Progenitor cell of endocrine pancreas (in vitro differentiated cells): ENCODE measurements around the gene ADAM10. TPM values are rescaled to one million over a fixed set of nuclear protein-coding genes. Genes with fewer than 3 reads are reported as not detected.

Experiments used
- DNase-seq: peaks from one replicate; pipeline ENCODE4 v3.0.0; 2021; ENCODE audit warnings: low spot score; ENCODE audit not compliant: unreplicated experiment
- H3K27ac Mint-ChIP-seq: 2 replicates; pipeline ENCODE4 v1.8.0; 2021; ENCODE audit warnings: mild to moderate bottlenecking, moderate library complexity, mixed read lengths
- H3K27me3 Mint-ChIP-seq: 2 replicates; pipeline ENCODE4 v1.8.0; 2021; ENCODE audit warnings: mixed read lengths
- H3K36me3 Mint-ChIP-seq: 2 replicates; pipeline ENCODE4 v1.8.0; 2022; ENCODE audit warnings: mixed read lengths; ENCODE audit not compliant: insufficient read depth
- H3K4me1 Mint-ChIP-seq: 2 replicates; pipeline ENCODE4 v1.8.0; 2021; ENCODE audit warnings: low read depth, mixed read lengths
- H3K4me3 Mint-ChIP-seq: 2 replicates; pipeline ENCODE4 v1.8.0; 2021; ENCODE audit warnings: low read depth, mild to moderate bottlenecking, moderate library complexity, mixed read lengths
- H3K9me3 Mint-ChIP-seq: 2 replicates; pipeline ENCODE4 v1.8.0; 2021; ENCODE audit warnings: low read depth, mixed read lengths
- total RNA-seq: library from RNA; stranded (reverse); gene quantifications from 2 replicates; pipeline ENCODE4 v1.2.1, GENCODE V29; 2021
- TF ChIP-seq, protein P1 (sequence below): fragments of 200-600 bp; sonication (generic); IDR thresholded peaks from one replicate; pipeline ENCODE4 v1.5.0; 2021; ENCODE audit warnings: antibody characterized with exemption, mild to moderate bottlenecking; ENCODE audit not compliant: unreplicated experiment

Gene ADAM10
- total RNA-seq, 1 donor from 2014 or later = 237 TPM

DNA sequence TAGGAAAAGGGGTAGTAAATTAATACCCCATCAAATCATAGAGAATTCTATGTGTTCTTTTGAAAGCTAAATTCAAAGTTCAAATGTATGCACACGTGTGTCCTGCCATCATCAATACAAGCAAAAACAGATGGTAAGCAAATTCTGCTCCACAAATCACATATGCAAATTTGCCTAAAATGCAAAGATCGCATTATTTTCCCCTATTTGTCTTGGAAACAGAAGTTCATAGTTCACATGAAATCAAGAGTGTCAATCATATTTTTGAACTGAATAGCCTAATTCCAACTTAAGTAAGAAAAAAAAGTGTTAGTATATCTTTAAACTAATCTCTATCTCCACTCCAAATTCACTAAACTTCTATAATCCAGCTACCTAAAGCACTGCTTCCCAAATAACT lies 8.5 kb downstream of the ADAM10 start:
- H3K9me3 Mint-ChIP-seq = no peaks in the 10 kb centered on the region
- TF ChIP-seq, protein P1, sequence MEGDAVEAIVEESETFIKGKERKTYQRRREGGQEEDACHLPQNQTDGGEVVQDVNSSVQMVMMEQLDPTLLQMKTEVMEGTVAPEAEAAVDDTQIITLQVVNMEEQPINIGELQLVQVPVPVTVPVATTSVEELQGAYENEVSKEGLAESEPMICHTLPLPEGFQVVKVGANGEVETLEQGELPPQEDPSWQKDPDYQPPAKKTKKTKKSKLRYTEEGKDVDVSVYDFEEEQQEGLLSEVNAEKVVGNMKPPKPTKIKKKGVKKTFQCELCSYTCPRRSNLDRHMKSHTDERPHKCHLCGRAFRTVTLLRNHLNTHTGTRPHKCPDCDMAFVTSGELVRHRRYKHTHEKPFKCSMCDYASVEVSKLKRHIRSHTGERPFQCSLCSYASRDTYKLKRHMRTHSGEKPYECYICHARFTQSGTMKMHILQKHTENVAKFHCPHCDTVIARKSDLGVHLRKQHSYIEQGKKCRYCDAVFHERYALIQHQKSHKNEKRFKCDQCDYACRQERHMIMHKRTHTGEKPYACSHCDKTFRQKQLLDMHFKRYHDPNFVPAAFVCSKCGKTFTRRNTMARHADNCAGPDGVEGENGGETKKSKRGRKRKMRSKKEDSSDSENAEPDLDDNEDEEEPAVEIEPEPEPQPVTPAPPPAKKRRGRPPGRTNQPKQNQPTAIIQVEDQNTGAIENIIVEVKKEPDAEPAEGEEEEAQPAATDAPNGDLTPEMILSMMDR = no peak
- H3K27ac Mint-ChIP-seq = no peak overlapping the region
- DNase-seq = no peak
- no peak overlapping the region for H3K4me3 Mint-ChIP-seq
- no peaks in the 10 kb centered on the region for H3K27me3 Mint-ChIP-seq
- peaks cover 35% of the 10 kb centered on the region for H3K4me1 Mint-ChIP-seq
- H3K36me3 Mint-ChIP-seq = no peaks in the 10 kb centered on the region

DNA sequence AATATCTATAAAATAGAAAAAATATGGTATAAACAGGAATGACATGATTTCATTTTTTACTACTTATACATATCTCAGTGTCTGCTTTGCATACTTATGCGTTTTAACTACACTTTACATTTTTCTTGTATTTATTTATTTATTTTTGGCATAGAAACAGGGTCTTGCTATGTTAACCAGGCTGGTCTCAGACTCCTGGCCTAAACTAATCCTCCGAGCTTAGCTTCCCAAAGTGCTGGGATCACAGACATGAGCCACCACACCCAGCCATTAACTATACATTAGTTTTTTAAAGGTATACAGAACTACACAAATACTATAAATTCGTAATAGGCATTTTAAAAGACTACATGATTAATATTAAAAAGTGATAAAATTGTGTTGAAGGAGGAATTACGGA lies 9.1 kb downstream of the ADAM10 start:
- Mint-ChIP-seq H3K27ac (no peak overlapping the region), H3K4me1 (peaks cover 34% of the 10 kb centered on the region), H3K27me3 (no peaks in the 10 kb centered on the region), H3K9me3 (no peaks in the 10 kb centered on the region), H3K36me3 (no peaks in the 10 kb centered on the region), H3K4me3 (no peak overlapping the region)
- TF ChIP-seq, protein P1 = no peak
- no peak for DNase-seq

DNA sequence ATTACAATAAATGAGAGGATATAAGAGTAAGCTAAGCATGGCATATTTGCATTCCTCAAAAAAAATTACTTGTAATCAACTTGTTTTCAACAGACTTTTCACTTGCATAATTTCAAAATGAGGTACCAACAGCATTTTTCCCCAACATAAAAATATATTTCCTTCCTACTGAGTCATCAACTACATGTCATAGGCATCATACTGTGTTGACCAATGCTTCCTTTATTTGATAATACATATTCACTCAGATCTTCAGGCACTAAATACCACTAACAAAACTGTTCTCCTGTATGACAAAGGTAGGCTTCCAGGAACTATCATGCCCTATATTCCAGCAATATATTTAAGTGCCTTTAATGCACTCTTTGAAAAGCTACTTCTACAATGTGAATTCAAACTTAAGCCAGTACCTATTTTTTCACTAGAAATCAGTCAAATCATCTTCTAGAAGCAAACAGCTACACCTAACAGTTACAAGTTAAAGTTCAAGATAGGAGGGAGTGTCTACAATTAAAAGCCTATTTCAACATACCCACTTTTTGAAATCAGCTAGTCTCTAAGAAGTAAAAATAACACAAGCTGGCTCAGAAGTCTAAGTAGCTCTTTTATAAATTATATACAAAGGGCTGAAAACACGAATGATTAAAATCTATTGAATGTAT lies 11.3 kb downstream of the ADAM10 start:
- H3K9me3 Mint-ChIP-seq = no peaks in the 10 kb centered on the region
- H3K27ac Mint-ChIP-seq = no peak overlapping the region
- H3K36me3 Mint-ChIP-seq = no peaks in the 10 kb centered on the region
- no peak overlapping the region for H3K4me3 Mint-ChIP-seq
- TF ChIP-seq, protein P1 = no peak
- no peak for DNase-seq
- peaks cover 33% of the 10 kb centered on the region for H3K4me1 Mint-ChIP-seq
- no peaks in the 10 kb centered on the region for H3K27me3 Mint-ChIP-seq

DNA sequence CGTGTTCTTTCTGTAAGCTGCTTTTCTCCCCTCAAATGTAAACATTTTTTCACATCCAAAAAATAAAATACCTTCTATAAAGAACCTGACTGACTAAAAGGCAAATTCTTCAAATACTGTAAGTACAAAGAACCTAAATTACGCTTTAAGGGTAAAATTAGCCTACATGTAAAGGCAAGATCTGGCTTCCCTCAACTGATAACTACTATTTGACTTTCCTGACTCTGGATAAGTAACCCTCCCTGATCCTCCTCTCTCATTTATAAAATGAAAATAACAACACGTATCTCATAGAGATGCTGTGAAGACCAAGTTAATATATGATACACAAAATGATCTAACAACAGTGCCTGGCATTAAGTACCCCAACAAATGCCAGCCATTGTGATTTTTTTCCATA lies 12.2 kb downstream of the ADAM10 start:
- Mint-ChIP-seq H3K4me3 (no peak overlapping the region), H3K27me3 (no peaks in the 10 kb centered on the region), H3K4me1 (peaks cover 25% of the 10 kb centered on the region), H3K9me3 (no peaks in the 10 kb centered on the region), H3K27ac (no peak overlapping the region), H3K36me3 (peaks cover 5% of the 10 kb centered on the region)
- DNase-seq = no peak
- TF ChIP-seq, protein P1 = no peak

DNA sequence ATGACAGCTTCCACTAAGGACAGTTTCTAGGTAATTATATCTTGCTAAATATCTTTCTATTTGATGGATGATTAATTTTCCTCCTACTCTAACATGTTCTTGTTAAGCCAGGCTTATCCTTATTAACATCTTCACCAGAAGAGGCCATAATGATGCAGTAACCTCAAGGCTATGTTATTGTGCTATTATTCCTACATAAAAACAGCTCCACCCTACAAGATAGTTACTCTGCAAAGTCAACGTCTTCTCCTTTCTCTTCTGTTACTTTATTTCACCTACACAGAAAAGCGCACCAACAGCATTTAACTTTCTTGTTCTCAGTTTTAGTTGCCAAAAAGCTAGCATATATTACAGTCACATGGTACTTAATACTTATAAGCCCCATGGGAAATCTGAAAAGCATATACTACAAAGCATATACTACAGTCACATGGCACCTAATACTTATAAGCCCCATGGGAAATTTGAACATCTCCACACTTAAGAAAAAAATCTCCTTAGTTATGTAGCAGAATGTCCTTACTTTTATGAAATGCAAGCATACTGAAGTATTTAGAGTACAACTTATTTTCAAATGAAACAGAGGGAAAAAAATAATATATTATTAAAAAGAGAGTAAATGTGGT lies 13.4 kb downstream of the ADAM10 start:
- no peak overlapping the region for H3K4me3 Mint-ChIP-seq
- DNase-seq = no peak
- H3K4me1 Mint-ChIP-seq = peaks cover 18% of the 10 kb centered on the region
- H3K9me3 Mint-ChIP-seq = peaks cover 5% of the 10 kb centered on the region
- peaks cover 11% of the 10 kb centered on the region for H3K36me3 Mint-ChIP-seq
- TF ChIP-seq, protein P1 = no peak
- H3K27me3 Mint-ChIP-seq = no peaks in the 10 kb centered on the region
- H3K27ac Mint-ChIP-seq = no peak overlapping the region
